NCI-H2196 (cell line): Measurements from ENCODE around the gene SH3GL1.

Experiments used
- DNase-seq: peaks from one replicate; lab custom pipeline; 2025; ENCODE audit not compliant: unreplicated experiment; lab: John Stamatoyannopoulos, UW

SH3GL1 gene

GRCh38 chr19:4376028-4376670, 24.2 kb downstream of the SH3GL1 start:
- DNase-seq = no peak

GRCh38 chr19:4375164-4376027, 25.0 kb downstream of the SH3GL1 start:
- DNase-seq = peak; percentile 66

DNA sequence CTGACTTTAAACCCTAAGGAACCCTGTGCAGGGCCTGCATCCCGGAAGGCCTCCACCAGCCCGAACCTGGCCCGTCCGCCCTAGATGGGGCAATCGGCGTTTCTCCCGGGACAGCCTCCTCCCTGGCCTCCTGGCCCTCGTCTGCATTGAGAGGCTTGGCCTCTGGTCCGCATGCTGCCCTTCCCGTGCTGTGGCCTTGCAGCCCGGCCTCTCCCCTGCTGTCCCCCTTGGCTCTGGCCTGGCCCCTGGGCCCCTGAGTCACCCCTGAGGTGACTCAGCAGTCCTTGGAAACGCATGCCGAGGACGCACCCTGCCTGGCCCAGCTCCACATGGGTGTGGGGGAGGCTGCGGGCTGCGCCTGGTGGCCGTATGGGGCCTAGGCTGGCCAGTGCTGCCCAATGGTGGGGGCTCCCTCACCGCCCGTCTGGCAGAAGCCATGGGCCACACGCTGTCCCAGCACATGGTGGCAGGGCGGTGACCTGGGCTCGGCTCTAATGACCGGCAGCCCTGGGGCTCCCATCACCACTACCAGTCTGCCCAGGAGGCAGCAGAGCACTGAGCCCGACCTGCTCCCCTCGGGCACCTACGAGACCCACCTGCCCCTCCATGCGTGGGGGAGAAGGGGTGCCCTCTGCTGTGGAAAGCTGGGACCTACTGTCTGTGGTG, 25.7 kb downstream of the SH3GL1 start:
- no peak for DNase-seq

DNA sequence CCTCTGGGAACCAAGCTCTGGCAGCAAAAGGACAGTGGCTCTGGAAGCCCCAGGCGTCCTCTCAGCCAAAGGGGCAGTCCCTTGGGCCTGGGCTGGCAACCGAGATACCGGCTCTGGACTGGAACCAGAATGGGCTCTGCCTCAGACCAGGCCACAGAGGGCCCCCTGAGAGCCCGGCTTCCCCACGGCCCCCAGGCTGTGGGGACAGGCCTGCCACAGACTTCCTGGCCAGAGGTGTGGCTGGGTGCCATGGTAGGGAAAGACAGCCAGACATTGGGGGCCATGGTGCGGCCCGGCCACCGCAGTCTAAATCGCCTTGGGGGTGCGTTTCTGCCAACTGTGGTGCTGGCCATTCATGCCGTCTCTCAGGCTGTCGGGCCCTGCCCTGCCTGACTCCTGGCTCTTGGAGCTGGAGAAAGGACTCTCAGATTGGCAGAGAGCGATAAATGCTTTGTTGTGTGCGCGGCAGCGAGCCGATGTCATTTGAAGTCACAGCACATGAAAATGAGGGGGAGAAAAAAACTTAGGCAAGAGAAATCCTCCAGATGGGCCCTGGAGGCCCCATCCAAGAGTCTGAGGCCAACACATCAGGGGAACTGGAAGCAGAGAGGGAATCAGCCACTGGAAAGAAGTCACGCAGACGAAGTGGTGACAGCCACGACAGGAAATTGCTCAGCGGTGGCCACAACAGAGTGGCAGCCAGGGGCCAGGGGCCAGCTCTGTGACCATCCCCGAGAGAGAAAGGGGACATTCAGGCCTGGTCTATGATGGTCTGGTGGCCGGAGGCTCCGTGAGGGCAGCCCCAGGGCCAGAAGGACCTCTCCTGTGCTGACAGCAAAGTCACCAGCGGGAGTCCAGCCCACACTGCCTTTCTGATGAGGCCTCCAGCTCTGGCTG, 26.5 kb downstream of the SH3GL1 start:
- no peak for DNase-seq

- DNase-seq = no peak
Measured at GRCh38 chr19:4373013-4373367, 27.4 kb downstream of the SH3GL1 start.

GRCh38 chr19:4372165-4373012, 28.0 kb downstream of the SH3GL1 start:
- DNase-seq = no peak

DNA sequence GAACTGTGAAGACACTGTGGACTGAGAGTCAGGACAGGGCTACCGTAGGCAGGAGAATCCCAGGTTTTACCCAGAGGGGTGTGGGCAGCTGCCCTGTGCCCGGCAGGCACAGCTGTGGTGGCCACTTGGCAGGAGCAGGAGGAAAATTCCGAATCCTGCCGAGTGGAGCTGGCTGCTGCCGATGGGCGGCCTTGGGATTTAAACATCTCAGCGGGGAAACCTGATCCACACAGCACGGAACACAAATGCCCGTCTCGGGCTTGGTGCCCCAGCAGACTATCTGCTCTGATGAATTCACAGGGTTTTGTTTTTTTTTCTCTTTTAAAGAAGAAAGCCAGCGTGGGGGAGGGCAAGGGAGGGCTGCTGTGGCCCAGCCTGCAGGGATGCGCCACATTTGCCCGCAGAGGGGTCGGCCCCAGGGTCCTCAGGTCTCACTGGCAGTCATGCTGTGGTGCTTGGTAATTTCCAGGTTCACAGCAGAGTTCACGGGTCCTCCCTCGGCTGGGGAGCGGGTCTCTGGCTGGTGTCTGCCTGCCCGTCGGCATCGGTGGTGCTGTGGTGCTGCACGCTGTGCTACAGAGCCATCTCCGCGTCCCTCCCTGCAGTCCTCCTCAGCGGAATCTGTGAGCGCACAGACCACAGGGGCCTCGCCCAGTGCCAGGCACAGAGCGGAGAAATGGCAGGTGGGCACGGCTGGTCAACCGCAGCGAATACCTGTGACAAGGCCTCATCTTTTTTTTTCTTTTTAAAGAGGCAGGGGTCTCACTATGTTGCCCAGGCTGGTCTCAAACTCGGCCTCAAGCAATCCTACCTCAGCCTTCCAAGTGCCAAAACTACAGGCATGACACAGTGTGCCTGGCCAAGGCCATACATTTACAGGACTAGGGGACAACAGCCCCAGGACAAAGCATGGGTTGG, 28.8 kb downstream of the SH3GL1 start:
- no peak for DNase-seq

DNA sequence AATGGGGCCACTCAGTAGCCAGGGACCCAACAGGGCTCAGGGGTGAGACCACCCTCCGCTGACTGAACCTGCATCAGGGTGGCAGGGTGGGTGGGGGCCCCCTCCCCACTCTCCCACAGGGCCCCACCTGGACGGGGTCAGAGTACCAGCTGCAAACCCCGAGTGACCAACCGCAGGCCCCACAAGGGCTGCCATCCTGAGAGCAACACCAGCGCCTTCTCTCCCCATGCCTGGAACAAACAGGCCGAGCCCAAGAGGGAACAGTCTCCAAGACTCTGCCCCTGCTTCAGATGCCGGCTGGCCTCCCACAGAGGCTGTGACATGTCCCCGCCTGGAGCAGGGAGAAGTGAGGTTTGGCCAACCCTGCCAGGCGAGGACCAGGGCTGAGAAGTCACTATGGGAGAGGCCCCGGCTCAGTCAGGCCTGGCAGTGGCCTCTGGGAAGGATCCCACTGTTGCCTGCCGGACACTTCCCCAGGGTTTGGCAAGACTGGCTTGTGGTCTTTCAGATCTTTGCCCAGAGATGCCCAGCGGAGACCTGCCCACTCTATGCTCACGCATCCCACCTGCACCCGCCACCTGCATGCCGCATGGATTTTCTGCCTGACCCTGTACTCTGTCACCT, 29.8 kb downstream of the SH3GL1 start:
- DNase-seq = no peak

DNA sequence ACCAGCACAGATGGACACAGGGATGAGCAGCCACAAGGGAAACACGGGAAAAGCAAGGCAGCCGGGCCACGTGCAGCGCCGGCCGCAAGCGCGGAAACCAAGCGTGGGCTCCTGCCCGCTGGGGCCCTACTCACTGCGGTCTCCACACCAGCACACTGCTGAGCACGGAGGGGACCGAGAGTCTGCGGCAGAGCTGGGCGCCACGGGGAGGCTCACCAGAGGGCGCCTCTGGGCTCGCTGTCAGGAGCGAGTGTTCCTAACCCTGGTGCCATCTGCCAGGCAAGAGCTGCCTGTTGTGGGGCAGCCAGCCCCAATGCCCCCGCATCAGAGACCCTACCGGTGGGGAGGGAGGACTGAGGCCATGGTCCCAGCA, 30.5 kb downstream of the SH3GL1 start:
- DNase-seq = no peak

- peak; percentile 73 for DNase-seq
Measured at GRCh38 chr19:4369109-4369887, 31.0 kb downstream of the SH3GL1 start.

- no peak for DNase-seq
Measured at GRCh38 chr19:4368128-4368820, 32.1 kb downstream of the SH3GL1 start.

GRCh38 chr19:4367781-4368127, 32.6 kb downstream of the SH3GL1 start:
- no peak for DNase-seq

GRCh38 chr19:4367336-4367723, 33.0 kb downstream of the SH3GL1 start:
- no peak for DNase-seq

GRCh38 chr19:4366666-4367335, 33.5 kb downstream of the SH3GL1 start:
- DNase-seq = no peak

DNA sequence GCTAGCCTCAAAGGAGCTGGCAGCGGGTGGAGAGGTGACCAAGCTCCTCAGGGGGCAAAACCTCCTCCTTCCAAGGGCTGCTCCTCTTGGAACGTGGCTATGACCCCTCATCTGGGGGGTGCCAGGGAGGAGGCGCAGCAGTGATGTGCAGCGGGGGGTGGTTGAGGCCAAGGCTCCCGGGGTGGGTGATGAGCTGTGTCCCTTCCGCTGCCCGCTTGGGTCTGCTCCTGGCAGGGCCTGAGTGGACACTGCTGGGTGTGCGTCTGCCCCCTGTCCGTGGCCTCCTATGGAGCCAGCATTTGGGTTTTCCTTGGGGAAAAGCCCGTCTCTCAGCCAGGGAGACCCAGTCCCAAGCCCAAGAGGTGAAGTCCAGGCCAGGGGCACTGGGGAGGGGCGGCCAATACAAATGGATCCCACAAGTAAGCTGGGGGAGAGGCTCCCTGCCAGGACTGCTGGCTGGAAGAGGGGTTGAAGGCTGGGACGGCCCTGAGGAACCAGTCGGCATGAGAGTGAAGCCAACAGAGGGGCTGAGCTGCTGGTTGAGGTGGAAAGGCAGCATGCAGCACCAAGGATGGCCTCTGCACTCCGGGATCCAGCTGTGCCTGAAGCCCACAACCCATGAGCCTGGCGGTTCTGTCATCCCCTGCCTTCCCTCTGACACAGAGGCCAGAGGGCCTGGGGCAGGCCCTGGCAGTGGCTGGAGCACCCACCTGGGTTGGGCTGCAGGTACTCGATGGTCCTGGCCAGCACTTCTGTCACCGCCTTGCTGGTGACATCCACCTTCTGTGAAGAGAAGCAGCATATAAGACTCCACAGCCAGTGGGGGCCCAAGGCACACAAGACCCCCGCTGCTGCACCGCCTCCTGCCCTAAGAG, 34.3 kb downstream of the SH3GL1 start:
- no peak for DNase-seq

GRCh38 chr19:4365341-4365740, 35.0 kb downstream of the SH3GL1 start:
- DNase-seq = no peak
